K562 (cell line): ENCODE results near the gene LCN12. TPM values are rescaled to one million over a fixed set of nuclear protein-coding genes. Genes with fewer than 3 reads are reported as not detected.
A peak's percentile ranks its signal among the peaks of the same experiment; 100 is the strongest.

Source experiments
- ATAC-seq: fragments of 200-7000 bp; cut with Tn5 transposase; 3 replicates; pipeline ENCODE4 v1.9.1; 2020; ENCODE audit warnings: moderate library complexity
- BruUV-seq: library from RNA; stranded (reverse); fragments of 400-500 nt; replicated peaks from 2 replicates; lab custom pipeline; 2021; lab: Mats Ljungman, UMichigan
- CTCF ChIA-PET: fragments of 300-600 bp; formaldehyde crosslinking; extraction: SDS; loops from one replicate; lab custom pipeline; 2021; ENCODE audit warnings: low intra/inter-chr PET ratio; lab: Yijun Ruan, JAX
- POLR2A ChIA-PET: fragments of 300-600, 350-650 bp; sonication (Branson Sonifier 250); formaldehyde crosslinking; extraction: SDS; loops from one replicate; lab custom pipeline; 2021; ENCODE audit warnings: antibody characterized with exemption, inconsistent platforms; lab: Yijun Ruan, JAX
- DNase-seq, 4 experiments: peaks; one replicate each; pipeline versions ENCODE4 v3.0.0 to v3.0.0-alpha.2; 2011 to 2018; ENCODE audit warnings: low spot score in 3 of 4, mixed read lengths in 3 of 4; ENCODE audit errors: extremely low read depth in 1 of 4
- FAIRE-seq: peaks from 2 replicates; lab custom pipeline; 2011; peaks lifted over from hg19 to GRCh38; lab: Jason Lieb, UNC
- H2AFZ ChIP-seq: 2 replicates; pipeline ENCODE4 v1.6.0; 2011; ENCODE audit warnings: low read depth, low read length, control low read depth, inconsistent platforms
- H3K27ac ChIP-seq: fragments of 200-600 bp; 3 replicates; pipeline ENCODE4 v1.8.0; 2011; ENCODE audit warnings: low read depth, mild to moderate bottlenecking, control low read depth, inconsistent platforms, low read length, moderate library complexity, mixed read lengths; ENCODE audit errors: extremely low read depth
- H3K27me3 ChIP-seq, 2 experiments: fragments of 300-600 bp in 1 of 2; 2 replicates in 1 of 2; 3 replicates in 1 of 2; pipeline versions ENCODE4 v1.6.0 to v1.8.0; 2011; ENCODE audit warnings: inconsistent platforms in 2 of 2, low read length in 2 of 2, mild to moderate bottlenecking in 1 of 2, mixed read lengths in 1 of 2, moderate library complexity in 1 of 2; ENCODE audit not compliant: control insufficient read depth in 2 of 2, insufficient read depth in 2 of 2
- H3K36me3 ChIP-seq: fragments of 300-600 bp; 3 replicates; pipeline ENCODE4 v1.8.0; 2011; ENCODE audit warnings: mild to moderate bottlenecking, low read length, inconsistent platforms; ENCODE audit not compliant: control insufficient read depth, insufficient read depth
- H3K4me1 ChIP-seq, 2 experiments: fragments of 200-600 bp in 1 of 2; replicated peaks in 1 of 2; 2 replicates in 1 of 2; 3 replicates in 1 of 2; pipeline versions ENCODE4 v1.5.1 to v1.8.0; 2011; ENCODE audit warnings: inconsistent platforms in 2 of 2, low read length in 2 of 2, mild to moderate bottlenecking in 1 of 2, mixed read lengths in 1 of 2, moderate library complexity in 1 of 2; ENCODE audit not compliant: control insufficient read depth in 2 of 2, insufficient read depth in 2 of 2
- H3K4me2 ChIP-seq: 2 replicates; pipeline ENCODE4 v1.6.1; 2011; ENCODE audit warnings: low read length, control low read depth, inconsistent platforms, mixed read lengths; ENCODE audit not compliant: insufficient read depth
- H3K4me3 ChIP-seq: fragments of 200-600 bp; sonication (generic), shearing (Covaris generic); 2 replicates; pipeline ENCODE4 v1.5.1; 2016; ENCODE audit warnings: control low read depth, inconsistent platforms
- H3K79me2 ChIP-seq: fragments of 200-600 bp; 3 replicates; pipeline ENCODE4 v1.8.0; 2011; ENCODE audit warnings: low read length, inconsistent platforms; ENCODE audit not compliant: control insufficient read depth, insufficient read depth
- H3K9ac ChIP-seq, 2 experiments: 2 replicates each; pipeline versions ENCODE4 v1.6.0 to v1.6.1; 2011; ENCODE audit warnings: low read depth in 2 of 2, low read length in 2 of 2, control low read depth in 1 of 2, inconsistent platforms in 1 of 2, mild to moderate bottlenecking in 1 of 2, mixed read lengths in 1 of 2; ENCODE audit not compliant: insufficient read depth in 1 of 2
- H3K9me1 ChIP-seq: one replicate; pipeline ENCODE4 v1.6.0; 2011; ENCODE audit warnings: inconsistent platforms, mild to moderate bottlenecking, low read length, moderate library complexity; ENCODE audit not compliant: control insufficient read depth, insufficient read depth
- H3K9me3 ChIP-seq: replicated peaks from 2 replicates; pipeline ENCODE4 v1.5.1; 2011; ENCODE audit warnings: low read depth, low read length, inconsistent platforms; ENCODE audit not compliant: control insufficient read depth, insufficient read depth
- H4K20me1 ChIP-seq: replicated peaks from 2 replicates; pipeline ENCODE4 v1.6.1; 2011; ENCODE audit warnings: low read length, inconsistent platforms, mixed read lengths; ENCODE audit not compliant: control insufficient read depth, insufficient read depth
- SETDB1 ChIP-seq: IDR thresholded peaks from one replicate; pipeline ENCODE4 v1.6.1; 2012; ENCODE audit warnings: low read length, control low read depth, inconsistent platforms
- SNIP1 ChIP-seq: fragments of 450-650 bp; IDR thresholded peaks from 2 replicates; pipeline ENCODE4 v1.7.1; 2017; ENCODE audit warnings: low read depth, mild to moderate bottlenecking
- ZNF263 ChIP-seq: sonication (generic); formaldehyde crosslinking; IDR thresholded peaks from 2 replicates; pipeline ENCODE4 v1.8.0; 2022; ENCODE audit warnings: mild to moderate bottlenecking, missing genetic modification reagents, borderline replicate concordance
- ZNF695 ChIP-seq: fragments of 450-650 bp; formaldehyde crosslinking; IDR thresholded peaks from 2 replicates; pipeline ENCODE4 v1.4.0; 2020; ENCODE audit warnings: mild to moderate bottlenecking, moderate library complexity
- WGBS: fragments of 100-300 bp; shearing (Covaris generic); methylation state at CpG from one replicate; pipeline ENCODE4 v1.1.6; 2016; ENCODE audit warnings: low coverage, mixed read lengths; ENCODE audit not compliant: insufficient coverage; ENCODE audit errors: missing lambda C conversion rate; 5-methylcytosine and 5-hydroxymethylcytosine counted together
- in situ Hi-C: fragments of 300-500 bp; cut with MboI; formaldehyde crosslinking; loops from 4 replicates; pipeline ENCODE4 v1.15.0; 2018; ENCODE audit warnings: inconsistent platforms, mixed read lengths
- intact Hi-C: fragments of 100-400 bp; cut with micrococcal nuclease; formaldehyde crosslinking; loops from 2 replicates; pipeline ENCODE4 v1.14.2; 2022
- polyA plus RNA-seq, 8 experiments: library from polyadenylated mRNA; depleted of rRNA in 4 of 8; stranded (reverse) in 5 of 8; unstranded in 3 of 8; fragments of >200 nt; fragmentation: Nextera tagmentation in 2 of 8; fragmentation: Illumina TruSeq in 1 of 8; extraction: Ambion mirVana in 2 of 8; extraction: Trizol in 1 of 8; gene quantifications; 2 replicates each; pipeline versions ENCODE4 v1.2.1 to v1.2.3, GENCODE V29; 2011 to 2014; ENCODE audit warnings: inconsistent platforms in 1 of 8, missing spikeins in 1 of 8
- total RNA-seq, 7 experiments: library from RNA; depleted of rRNA in 6 of 7; stranded (reverse); fragments of >200 nt in 6 of 7; fragmentation: Illumina TruSeq in 2 of 7; extraction: Trizol in 2 of 7; gene quantifications; 2 replicates each; pipeline versions ENCODE4 v1.2.1 to v1.2.3, GENCODE V29; 2011 to 2021; ENCODE audit warnings: low replicate concordance in 1 of 7
- TF ChIP-seq, protein P1 (sequence below): fragments of 450-650 bp; IDR thresholded peaks from 2 replicates; pipeline ENCODE4 v1.6.1; 2018; ENCODE audit not compliant: partially characterized antibody
- TF ChIP-seq, protein P2 (sequence below): fragments of 250-450 bp; sonication (Bioruptor Pico); IDR thresholded peaks from 2 replicates; pipeline ENCODE4 v1.5.0; 2022; ENCODE audit warnings: mild to moderate bottlenecking
- TF ChIP-seq, protein P3 (sequence below): fragments of 200-800 bp; sonication (Bioruptor generic); IDR thresholded peaks from 2 replicates; pipeline ENCODE4 v1.6.1; 2017; ENCODE audit warnings: missing genetic modification characterization, missing compliant biosample characterization

Gene LCN12
- total and polyA plus RNA-seq, 9 of the 15 experiments (the other 6 are each of a cell fraction or from before 2014, with no cell fraction given): 0.05 TPM; not detected in 8

DNA sequence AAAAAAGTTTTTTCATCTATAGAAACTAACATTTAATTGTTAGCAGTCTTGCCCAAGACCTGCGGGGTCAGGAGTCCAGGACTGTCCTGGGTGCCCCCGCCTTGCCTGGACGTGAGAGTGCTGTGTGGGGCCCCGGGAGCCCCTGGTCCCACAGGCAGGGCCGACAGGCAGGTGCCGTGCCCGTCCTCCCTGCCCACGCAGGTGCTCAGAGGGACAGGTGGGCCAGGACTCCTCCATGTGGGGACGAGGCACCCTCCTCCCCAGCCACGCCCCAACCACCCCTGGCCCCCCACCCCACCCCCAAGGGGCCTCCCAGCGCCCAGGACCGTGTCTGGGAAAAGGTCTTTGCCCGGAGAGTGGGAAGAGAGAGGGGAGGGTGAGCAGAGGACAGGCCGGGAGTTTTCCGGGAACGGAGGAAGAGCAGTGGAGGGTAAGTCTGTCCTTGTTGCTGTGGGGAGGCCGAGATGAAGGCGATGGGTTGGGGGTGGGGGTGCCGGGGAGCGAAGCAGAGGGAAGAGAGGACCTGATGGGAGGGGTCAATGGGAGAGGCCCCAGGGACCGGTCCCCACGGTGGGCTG, 2.7 kb upstream of the LCN12 start:
- intact Hi-C loops: loop anchor here (5.0 kb wide), 2 partner anchors 43 to 162 kb away; partner anchors contain the start of gene PAXX
- Histone ChIP-seq H3K9me3 (no peaks in the 10 kb centered on the region), H3K9ac (peak overlapping the region; percentile 68 to 92; a peak in 3 of 4 replicates), H3K9me1 (peaks cover 2% of the 10 kb centered on the region), H3K27me3 (no peaks in the 10 kb centered on the region), H2AFZ (peak overlapping the region; percentile 78), H4K20me1 (no peaks in the 10 kb centered on the region), H3K27ac (0 out of 3 replicates have a peak overlapping the region, but pooled peaks have one; percentile 32), H3K4me2 (peak overlapping the region; percentile 74), H3K4me1 (peaks cover 16 to 81% of the 10 kb centered on the region in 2 experiments), H3K79me2 (peaks cover 2% of the 10 kb centered on the region; the same call in 1 of the 3 replicates), H3K36me3 (no peaks in the 10 kb centered on the region), H3K4me3 (peak overlapping the region; percentile 51)
- no peak for FAIRE-seq
- ATAC-seq: peak; percentile 2
- POLR2A ChIA-PET: interaction anchor here (0.6 to 1.0 kb wide), 2 partner anchors 13 to 26 kb away, joined by 3 read pairs; no protein-coding TSS in a partner anchor
- 29% methylated on average over 11 of the region's 22 CpGs for WGBS
- TF ChIP-seq, protein P1, sequence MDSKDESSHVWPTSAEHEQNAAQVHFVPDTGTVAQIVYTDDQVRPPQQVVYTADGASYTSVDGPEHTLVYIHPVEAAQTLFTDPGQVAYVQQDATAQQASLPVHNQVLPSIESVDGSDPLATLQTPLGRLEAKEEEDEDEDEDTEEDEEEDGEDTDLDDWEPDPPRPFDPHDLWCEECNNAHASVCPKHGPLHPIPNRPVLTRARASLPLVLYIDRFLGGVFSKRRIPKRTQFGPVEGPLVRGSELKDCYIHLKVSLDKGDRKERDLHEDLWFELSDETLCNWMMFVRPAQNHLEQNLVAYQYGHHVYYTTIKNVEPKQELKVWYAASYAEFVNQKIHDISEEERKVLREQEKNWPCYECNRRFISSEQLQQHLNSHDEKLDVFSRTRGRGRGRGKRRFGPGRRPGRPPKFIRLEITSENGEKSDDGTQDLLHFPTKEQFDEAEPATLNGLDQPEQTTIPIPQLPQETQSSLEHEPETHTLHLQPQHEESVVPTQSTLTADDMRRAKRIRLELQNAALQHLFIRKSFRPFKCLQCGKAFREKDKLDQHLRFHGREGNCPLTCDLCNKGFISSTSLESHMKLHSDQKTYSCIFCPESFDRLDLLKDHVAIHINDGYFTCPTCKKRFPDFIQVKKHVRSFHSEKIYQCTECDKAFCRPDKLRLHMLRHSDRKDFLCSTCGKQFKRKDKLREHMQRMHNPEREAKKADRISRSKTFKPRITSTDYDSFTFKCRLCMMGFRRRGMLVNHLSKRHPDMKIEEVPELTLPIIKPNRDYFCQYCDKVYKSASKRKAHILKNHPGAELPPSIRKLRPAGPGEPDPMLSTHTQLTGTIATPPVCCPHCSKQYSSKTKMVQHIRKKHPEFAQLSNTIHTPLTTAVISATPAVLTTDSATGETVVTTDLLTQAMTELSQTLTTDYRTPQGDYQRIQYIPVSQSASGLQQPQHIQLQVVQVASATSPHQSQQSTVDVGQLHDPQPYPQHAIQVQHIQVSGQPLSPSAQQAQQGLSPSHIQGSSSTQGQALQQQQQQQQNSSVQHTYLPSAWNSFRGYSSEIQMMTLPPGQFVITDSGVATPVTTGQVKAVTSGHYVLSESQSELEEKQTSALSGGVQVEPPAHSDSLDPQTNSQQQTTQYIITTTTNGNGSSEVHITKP: peak; percentile 11
- TF ChIP-seq, protein P2, sequence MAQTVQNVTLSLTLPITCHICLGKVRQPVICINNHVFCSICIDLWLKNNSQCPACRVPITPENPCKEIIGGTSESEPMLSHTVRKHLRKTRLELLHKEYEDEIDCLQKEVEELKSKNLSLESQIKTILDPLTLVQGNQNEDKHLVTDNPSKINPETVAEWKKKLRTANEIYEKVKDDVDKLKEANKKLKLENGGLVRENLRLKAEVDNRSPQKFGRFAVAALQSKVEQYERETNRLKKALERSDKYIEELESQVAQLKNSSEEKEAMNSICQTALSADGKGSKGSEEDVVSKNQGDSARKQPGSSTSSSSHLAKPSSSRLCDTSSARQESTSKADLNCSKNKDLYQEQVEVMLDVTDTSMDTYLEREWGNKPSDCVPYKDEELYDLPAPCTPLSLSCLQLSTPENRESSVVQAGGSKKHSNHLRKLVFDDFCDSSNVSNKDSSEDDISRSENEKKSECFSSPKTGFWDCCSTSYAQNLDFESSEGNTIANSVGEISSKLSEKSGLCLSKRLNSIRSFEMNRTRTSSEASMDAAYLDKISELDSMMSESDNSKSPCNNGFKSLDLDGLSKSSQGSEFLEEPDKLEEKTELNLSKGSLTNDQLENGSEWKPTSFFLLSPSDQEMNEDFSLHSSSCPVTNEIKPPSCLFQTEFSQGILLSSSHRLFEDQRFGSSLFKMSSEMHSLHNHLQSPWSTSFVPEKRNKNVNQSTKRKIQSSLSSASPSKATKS (CRISPR knock-in tag): no peak
- TF ChIP-seq, protein P3, sequence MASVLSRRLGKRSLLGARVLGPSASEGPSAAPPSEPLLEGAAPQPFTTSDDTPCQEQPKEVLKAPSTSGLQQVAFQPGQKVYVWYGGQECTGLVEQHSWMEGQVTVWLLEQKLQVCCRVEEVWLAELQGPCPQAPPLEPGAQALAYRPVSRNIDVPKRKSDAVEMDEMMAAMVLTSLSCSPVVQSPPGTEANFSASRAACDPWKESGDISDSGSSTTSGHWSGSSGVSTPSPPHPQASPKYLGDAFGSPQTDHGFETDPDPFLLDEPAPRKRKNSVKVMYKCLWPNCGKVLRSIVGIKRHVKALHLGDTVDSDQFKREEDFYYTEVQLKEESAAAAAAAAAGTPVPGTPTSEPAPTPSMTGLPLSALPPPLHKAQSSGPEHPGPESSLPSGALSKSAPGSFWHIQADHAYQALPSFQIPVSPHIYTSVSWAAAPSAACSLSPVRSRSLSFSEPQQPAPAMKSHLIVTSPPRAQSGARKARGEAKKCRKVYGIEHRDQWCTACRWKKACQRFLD (CRISPR knock-in tag): 0 out of 2 replicates have a peak, but pooled peaks have one; percentile 38
- TF ChIP-seq ZNF263 (CRISPR knock-in tag) (peak; percentile 56; the same call in 1 of the 2 replicates), ZNF695 (CRISPR knock-in tag) (no peak), SNIP1 (no peak), SETDB1 (peak; percentile 8)
- CTCF ChIA-PET: interaction anchor here (2.0 to 3.4 kb wide), 2 partner anchors 79 to 85 kb away, joined by 17 to 47 read pairs; partner anchors contain the start of gene ABCA2
- no TSS peak for BruUV-seq
- in situ Hi-C loops: loop anchor here (5.0 kb wide), 1 partner anchor 88 kb away; no protein-coding TSS in a partner anchor
- DNase-seq: no peak
